IMR-90 (cell line): ENCODE results near the gene ABLIM3. TPM values are rescaled to one million over a fixed set of nuclear protein-coding genes. Genes with fewer than 3 reads are reported as not detected.

Experiments used
- ATAC-seq: fragments of 200-7000 bp; cut with Tn5 transposase; 2 replicates; pipeline ENCODE4 v1.9.1; 2020; ENCODE audit warnings: low read depth, mild to moderate bottlenecking, moderate library complexity
- BruUV-seq: library from RNA; stranded (reverse); fragments of 400-500 nt; replicated peaks from 2 replicates; lab custom pipeline; 2021; lab: Mats Ljungman, UMichigan
- CTCF ChIA-PET: fragments of 300-600 bp; formaldehyde crosslinking; extraction: SDS; loops from one replicate; lab custom pipeline; 2021; ENCODE audit warnings: antibody characterized with exemption; lab: Yijun Ruan, JAX
- POLR2A ChIA-PET: fragments of 300-600 bp; sonication (Branson Sonifier 250); formaldehyde crosslinking; loops from one replicate; lab custom pipeline; 2022; ENCODE audit warnings: antibody characterized with exemption; ENCODE audit not compliant: unreplicated experiment; lab: Charles Lee
- DNase-seq: peaks from one replicate; pipeline ENCODE4 v3.0.0; 2013
- H2AFZ ChIP-seq: replicated peaks from 2 replicates; pipeline ENCODE3; 2013; ENCODE audit warnings: low read length, mild to moderate bottlenecking; ENCODE audit not compliant: poor library complexity
- H2AK5ac ChIP-seq: 2 replicates; pipeline ENCODE4 v1.6.1; 2013; ENCODE audit warnings: low read depth, low read length, inconsistent platforms
- H2AK9ac ChIP-seq: replicated peaks from 2 replicates; pipeline ENCODE3; 2013; ENCODE audit warnings: mild to moderate bottlenecking, low read depth, low read length, moderate library complexity; ENCODE audit not compliant: poor library complexity
- H2BK120ac ChIP-seq: 2 replicates; pipeline ENCODE4 v1.6.1; 2013; ENCODE audit warnings: low read depth, low read length, inconsistent platforms
- H2BK15ac ChIP-seq: 3 replicates; pipeline ENCODE4 v1.6.1; 2013; ENCODE audit warnings: low read depth, low read length, inconsistent platforms
- H2BK20ac ChIP-seq: 2 replicates; pipeline ENCODE4 v1.6.1; 2013; ENCODE audit warnings: low read depth, mild to moderate bottlenecking, inconsistent platforms, low read length, moderate library complexity
- H2BK5ac ChIP-seq: 2 replicates; pipeline ENCODE4 v1.6.1; 2013; ENCODE audit warnings: mild to moderate bottlenecking, low read depth, low read length, inconsistent platforms; ENCODE audit not compliant: poor library complexity, severe bottlenecking
- H3K14ac ChIP-seq: replicated peaks from 2 replicates; pipeline ENCODE4 v1.6.1; 2013; ENCODE audit warnings: low read depth, low read length, inconsistent platforms
- H3K18ac ChIP-seq: 2 replicates; pipeline ENCODE4 v1.6.1; 2013; ENCODE audit warnings: low read depth, low read length, control low read depth
- H3K23ac ChIP-seq: 2 replicates; pipeline ENCODE4 v1.6.1; 2013; ENCODE audit warnings: low read depth, low read length, inconsistent platforms
- H3K27ac ChIP-seq: 2 replicates; pipeline ENCODE4 v1.5.1; 2013; ENCODE audit warnings: mild to moderate bottlenecking, control low read depth, low read length; ENCODE audit not compliant: insufficient read depth
- H3K27me3 ChIP-seq: 2 replicates; pipeline ENCODE4 v1.6.1; 2013; ENCODE audit warnings: low read length; ENCODE audit not compliant: control insufficient read depth, insufficient read depth
- H3K36me3 ChIP-seq: 2 replicates; pipeline ENCODE4 v1.6.1; 2013; ENCODE audit warnings: low read length, mixed read lengths; ENCODE audit not compliant: control insufficient read depth, insufficient read depth
- H3K4ac ChIP-seq: 2 replicates; pipeline ENCODE4 v1.6.1; 2013; ENCODE audit warnings: low read depth, low read length, inconsistent platforms
- H3K4me1 ChIP-seq: 2 replicates; pipeline ENCODE4 v1.6.1; 2013; ENCODE audit warnings: low read length, mixed read lengths; ENCODE audit not compliant: control insufficient read depth, insufficient read depth
- H3K4me2 ChIP-seq: 2 replicates; pipeline ENCODE4 v1.6.1; 2013; ENCODE audit warnings: low read depth, mild to moderate bottlenecking, control low read depth, low read length, moderate library complexity
- H3K4me3 ChIP-seq: 2 replicates; pipeline ENCODE4 v1.5.1; 2013; ENCODE audit warnings: low read depth, mild to moderate bottlenecking, control low read depth, low read length, moderate library complexity; ENCODE audit not compliant: insufficient read depth
- H3K56ac ChIP-seq: 2 replicates; pipeline ENCODE4 v1.6.1; 2013; ENCODE audit warnings: low read length, inconsistent platforms; ENCODE audit not compliant: insufficient read depth; ENCODE audit errors: extremely low read depth
- H3K79me1 ChIP-seq, 2 experiments: 2 replicates each; pipeline ENCODE4 v1.6.1; 2013; ENCODE audit warnings: low read length in 2 of 2, inconsistent platforms in 1 of 2, low read depth in 1 of 2
- H3K9ac ChIP-seq: 2 replicates; pipeline ENCODE4 v1.6.1; 2013; ENCODE audit warnings: low read depth, low read length, control low read depth
- H3K9me1 ChIP-seq: 2 replicates; pipeline ENCODE4 v1.6.1; 2013; ENCODE audit warnings: low read length, inconsistent platforms; ENCODE audit not compliant: insufficient read depth
- H3K9me3 ChIP-seq: 2 replicates; pipeline ENCODE4 v1.6.1; 2013; ENCODE audit warnings: low read length; ENCODE audit not compliant: control insufficient read depth, insufficient read depth
- H4K20me1 ChIP-seq: 2 replicates; pipeline ENCODE4 v1.6.1; 2013; ENCODE audit warnings: low read length, inconsistent platforms; ENCODE audit not compliant: insufficient read depth
- H4K5ac ChIP-seq: 2 replicates; pipeline ENCODE4 v1.6.1; 2013; ENCODE audit warnings: mild to moderate bottlenecking, low read depth, low read length, control low read depth
- H4K8ac ChIP-seq, 2 experiments: 2 replicates each; pipeline ENCODE4 v1.6.1; 2013; ENCODE audit warnings: low read depth in 2 of 2, low read length in 2 of 2, control low read depth in 1 of 2, inconsistent platforms in 1 of 2
- H4K91ac ChIP-seq: 2 replicates; pipeline ENCODE4 v1.6.1; 2013; ENCODE audit warnings: low read depth, low read length, inconsistent platforms; ENCODE audit not compliant: insufficient read depth
- BHLHE40 ChIP-seq: fragments of 150-350 bp; IDR thresholded peaks from 2 replicates; pipeline ENCODE4 v1.6.1; 2016; ENCODE audit warnings: mild to moderate bottlenecking, low read depth, low read length
- CEBPB ChIP-seq: IDR thresholded peaks from 2 replicates; pipeline ENCODE4 v1.6.1; 2012; ENCODE audit warnings: low read depth, low read length, improper control_type of control experiment
- CHD1 ChIP-seq: IDR thresholded peaks from 2 replicates; pipeline ENCODE4 v1.6.1; 2012; ENCODE audit warnings: low read depth, low read length, improper control_type of control experiment
- FOS ChIP-seq: fragments of 150-350 bp; IDR thresholded peaks from 2 replicates; pipeline ENCODE4 v1.6.1; 2016; ENCODE audit warnings: low read depth, low read length
- MAFK ChIP-seq: IDR thresholded peaks from 2 replicates; pipeline ENCODE4 v1.6.1; 2012; ENCODE audit warnings: low read depth, low read length, improper control_type of control experiment
- MAZ ChIP-seq: IDR thresholded peaks from 2 replicates; pipeline ENCODE4 v1.6.1; 2012; ENCODE audit warnings: low read depth, mild to moderate bottlenecking, low read length, improper control_type of control experiment, moderate library complexity, borderline replicate concordance
- MXI1 ChIP-seq: IDR thresholded peaks from 2 replicates; pipeline ENCODE4 v1.6.1; 2012; ENCODE audit warnings: low read depth, mild to moderate bottlenecking, low read length, moderate library complexity, borderline replicate concordance
- NFE2L2 ChIP-seq: fragments of 150-350 bp; IDR thresholded peaks from 2 replicates; pipeline ENCODE4 v1.6.1; 2016; ENCODE audit warnings: low read depth, mild to moderate bottlenecking, low read length
- POLR2A ChIP-seq: IDR thresholded peaks from 2 replicates; pipeline ENCODE4 v1.6.1; 2012; ENCODE audit warnings: mild to moderate bottlenecking, low read depth, low read length
- RAD21 ChIP-seq: IDR thresholded peaks from 2 replicates; pipeline ENCODE4 v1.6.1; 2012; ENCODE audit warnings: low read length, improper control_type of control experiment
- RCOR1 ChIP-seq: IDR thresholded peaks from 2 replicates; pipeline ENCODE4 v1.6.1; 2012; ENCODE audit warnings: mild to moderate bottlenecking, low read length, improper control_type of control experiment; ENCODE audit not compliant: insufficient replicate concordance
- RFX5 ChIP-seq: IDR thresholded peaks from 2 replicates; pipeline ENCODE4 v1.8.0; 2012; ENCODE audit warnings: low read depth, mild to moderate bottlenecking, low read length, moderate library complexity
- SMC3 ChIP-seq: fragments of 150-350 bp; IDR thresholded peaks from 2 replicates; pipeline ENCODE4 v1.6.1; 2016; ENCODE audit warnings: low read depth, mild to moderate bottlenecking, antibody characterized with exemption, low read length, moderate library complexity
- WGBS, 2 experiments: methylation state at CpG; one replicate each; pipeline versions ENCODE4 v1.1.5 to v1.1.7; 2013; ENCODE audit warnings: missing lambda C conversion rate in 2 of 2; ENCODE audit not compliant: insufficient read length in 1 of 2; ENCODE audit errors: extremely low coverage in 2 of 2; 5-methylcytosine and 5-hydroxymethylcytosine counted together
- dilution Hi-C: fragments of 300-500 bp; cut with HindIII; formaldehyde crosslinking; loops from one replicate; pipeline ENCODE4 v1.14.3; 2018; ENCODE audit warnings: low sequenced_read_pairs; ENCODE audit not compliant: unreplicated experiment
- in situ Hi-C: fragments of 300-500 bp; cut with MboI; formaldehyde crosslinking; loops from 3 replicates; pipeline ENCODE4 v1.14.3; 2019; ENCODE audit warnings: low sequenced_read_pairs, inconsistent platforms, mixed read lengths
- intact Hi-C: fragments of 100-400 bp; cut with micrococcal nuclease; formaldehyde crosslinking; loops from 2 replicates; pipeline ENCODE4 v1.10.0; 2022
- polyA plus RNA-seq, 3 experiments: library from polyadenylated mRNA; depleted of rRNA; stranded (reverse); fragments of >200 nt; gene quantifications; 2 replicates each; pipeline ENCODE4 v1.2.3, GENCODE V29; 2012; ENCODE audit warnings: low replicate concordance in 1 of 3
- total RNA-seq: library from RNA; depleted of rRNA; stranded (reverse); fragments of >200 nt; gene quantifications from 2 replicates; pipeline ENCODE4 v1.2.3, GENCODE V29; 2012
- TF ChIP-seq, protein P1 (sequence below): fragments of 150-350 bp; IDR thresholded peaks from 2 replicates; pipeline ENCODE4 v1.6.1; 2017; ENCODE audit warnings: mild to moderate bottlenecking, antibody characterized with exemption, low read length, low read depth
- TF ChIP-seq, protein P2 (sequence below): fragments of 150-350 bp; IDR thresholded peaks from 2 replicates; pipeline ENCODE4 v1.6.1; 2016; ENCODE audit warnings: low read depth, mild to moderate bottlenecking, low read length, moderate library complexity, borderline replicate concordance
- TF ChIP-seq, protein P3 (sequence below): conservative IDR thresholded peaks from 2 replicates; pipeline ENCODE4 v1.5.1; 2012; ENCODE audit warnings: mild to moderate bottlenecking, low read depth, low read length, improper control_type of control experiment

The ABLIM3 gene
- total and polyA plus RNA-seq, 2 of the 4 experiments (the other 2 are of a cell fraction) = 33.3 to 69.9 TPM

DNA sequence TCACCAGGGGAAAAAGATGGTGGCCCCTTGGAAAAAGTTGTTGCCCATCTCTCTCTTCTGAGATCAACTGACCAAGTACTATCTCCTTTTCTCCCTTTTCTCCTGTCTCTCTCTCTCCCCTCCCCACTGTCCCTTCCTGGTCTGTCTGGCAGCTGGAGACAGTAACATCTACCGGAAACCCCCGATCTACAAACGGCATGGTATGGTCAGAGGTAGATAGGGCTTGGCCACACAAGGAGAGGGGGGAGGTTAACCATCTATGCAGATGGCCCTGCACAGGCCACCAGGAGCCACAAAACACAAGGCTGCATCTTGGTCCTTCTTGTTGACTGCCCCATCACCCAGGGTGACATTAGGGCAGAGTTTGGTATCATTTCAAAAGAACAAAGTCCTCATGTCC is 101.0 kb downstream of the ABLIM3 start:
- H2AFZ ChIP-seq = no peak overlapping the region
- H4K20me1 ChIP-seq = no peaks in the 10 kb centered on the region
- no peak overlapping the region for H3K23ac ChIP-seq
- POLR2A ChIA-PET = no interaction called here
- no peaks in the 10 kb centered on the region; the same call in 1 of the 2 replicates for H3K9me3 ChIP-seq
- intact Hi-C loops = no loop called here
- H2BK15ac ChIP-seq = no peak overlapping the region
- no peak overlapping the region for H3K56ac ChIP-seq
- no peak overlapping the region for H3K4me2 ChIP-seq
- no peak overlapping the region for H4K5ac ChIP-seq
- no peak overlapping the region for H3K14ac ChIP-seq
- CTCF ChIA-PET = interaction anchor here (1.4 kb wide), 1 partner anchor 101 kb away, joined by 3 read pairs; the partner anchor contains the start of gene ABLIM3
- no peak overlapping the region for H2AK5ac ChIP-seq
- no peak overlapping the region for H4K8ac ChIP-seq
- peaks cover 17% of the 10 kb centered on the region for H3K9me1 ChIP-seq
- DNase-seq (no peak), ATAC-seq (no peak)
- H3K18ac ChIP-seq = no peak overlapping the region
- H3K79me1 ChIP-seq = no peaks in the 10 kb centered on the region; a peak in 1 of 4 replicates
- dilution Hi-C loops = no loop called here
- peaks cover 57% of the 10 kb centered on the region for H3K36me3 ChIP-seq
- H2AK9ac ChIP-seq = no peak overlapping the region
- no TSS peak for BruUV-seq
- no peak overlapping the region for H3K4me3 ChIP-seq
- no peak overlapping the region for H3K27ac ChIP-seq
- no peaks in the 10 kb centered on the region for H3K27me3 ChIP-seq
- no peaks in the 10 kb centered on the region for H3K4me1 ChIP-seq
- TF ChIP-seq RCOR1 (no peak), FOS (no peak), BHLHE40 (no peak), MXI1 (no peak), RAD21 (no peak), POLR2A (no peak), RFX5 (no peak), MAZ (no peak), CEBPB (no peak), NFE2L2 (no peak), MAFK (no peak), SMC3 (no peak), CHD1 (no peak)
- TF ChIP-seq, protein P1, sequence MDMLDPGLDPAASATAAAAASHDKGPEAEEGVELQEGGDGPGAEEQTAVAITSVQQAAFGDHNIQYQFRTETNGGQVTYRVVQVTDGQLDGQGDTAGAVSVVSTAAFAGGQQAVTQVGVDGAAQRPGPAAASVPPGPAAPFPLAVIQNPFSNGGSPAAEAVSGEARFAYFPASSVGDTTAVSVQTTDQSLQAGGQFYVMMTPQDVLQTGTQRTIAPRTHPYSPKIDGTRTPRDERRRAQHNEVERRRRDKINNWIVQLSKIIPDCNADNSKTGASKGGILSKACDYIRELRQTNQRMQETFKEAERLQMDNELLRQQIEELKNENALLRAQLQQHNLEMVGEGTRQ = no peak
- TF ChIP-seq, protein P2, sequence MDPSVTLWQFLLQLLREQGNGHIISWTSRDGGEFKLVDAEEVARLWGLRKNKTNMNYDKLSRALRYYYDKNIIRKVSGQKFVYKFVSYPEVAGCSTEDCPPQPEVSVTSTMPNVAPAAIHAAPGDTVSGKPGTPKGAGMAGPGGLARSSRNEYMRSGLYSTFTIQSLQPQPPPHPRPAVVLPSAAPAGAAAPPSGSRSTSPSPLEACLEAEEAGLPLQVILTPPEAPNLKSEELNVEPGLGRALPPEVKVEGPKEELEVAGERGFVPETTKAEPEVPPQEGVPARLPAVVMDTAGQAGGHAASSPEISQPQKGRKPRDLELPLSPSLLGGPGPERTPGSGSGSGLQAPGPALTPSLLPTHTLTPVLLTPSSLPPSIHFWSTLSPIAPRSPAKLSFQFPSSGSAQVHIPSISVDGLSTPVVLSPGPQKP = no peak
- TF ChIP-seq, protein P3, sequence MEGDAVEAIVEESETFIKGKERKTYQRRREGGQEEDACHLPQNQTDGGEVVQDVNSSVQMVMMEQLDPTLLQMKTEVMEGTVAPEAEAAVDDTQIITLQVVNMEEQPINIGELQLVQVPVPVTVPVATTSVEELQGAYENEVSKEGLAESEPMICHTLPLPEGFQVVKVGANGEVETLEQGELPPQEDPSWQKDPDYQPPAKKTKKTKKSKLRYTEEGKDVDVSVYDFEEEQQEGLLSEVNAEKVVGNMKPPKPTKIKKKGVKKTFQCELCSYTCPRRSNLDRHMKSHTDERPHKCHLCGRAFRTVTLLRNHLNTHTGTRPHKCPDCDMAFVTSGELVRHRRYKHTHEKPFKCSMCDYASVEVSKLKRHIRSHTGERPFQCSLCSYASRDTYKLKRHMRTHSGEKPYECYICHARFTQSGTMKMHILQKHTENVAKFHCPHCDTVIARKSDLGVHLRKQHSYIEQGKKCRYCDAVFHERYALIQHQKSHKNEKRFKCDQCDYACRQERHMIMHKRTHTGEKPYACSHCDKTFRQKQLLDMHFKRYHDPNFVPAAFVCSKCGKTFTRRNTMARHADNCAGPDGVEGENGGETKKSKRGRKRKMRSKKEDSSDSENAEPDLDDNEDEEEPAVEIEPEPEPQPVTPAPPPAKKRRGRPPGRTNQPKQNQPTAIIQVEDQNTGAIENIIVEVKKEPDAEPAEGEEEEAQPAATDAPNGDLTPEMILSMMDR = no peak
- no peak overlapping the region for H4K91ac ChIP-seq
- no peak overlapping the region for H3K9ac ChIP-seq
- no CpG with 5 or more reads among the region's 3 CpGs for WGBS, 2 experiments
- no peak overlapping the region for H2BK120ac ChIP-seq
- no peak overlapping the region for H3K4ac ChIP-seq
- no peak overlapping the region for H2BK20ac ChIP-seq
- no peak overlapping the region for H2BK5ac ChIP-seq
- in situ Hi-C loops = loop anchor here (25.0 kb wide), 1 partner anchor 805 kb away; no protein-coding TSS in a partner anchor
